Head of caudate nucleus (tissue), 42 donors: ENCODE results near the gene C12orf54.
"Not testable (repeated sequence)": the region's sequence is repeated elsewhere in the genome, so short reads cannot be mapped to it uniquely, and the experiment has no call there.

ENCODE experiments used
- DNase-seq, 42 donors: peaks; one replicate each; pipeline versions ENCODE4 v3.0.0 to v3.0.0-alpha.2; 2020 to 2021; ENCODE audit warnings: mixed read lengths in 7 of 42
- intact Hi-C: fragments of 100-400 bp; cut with DNase I; formaldehyde crosslinking; loops from one replicate; pipeline ENCODE4 v1.15.0; 2022

C12orf54 gene

DNA sequence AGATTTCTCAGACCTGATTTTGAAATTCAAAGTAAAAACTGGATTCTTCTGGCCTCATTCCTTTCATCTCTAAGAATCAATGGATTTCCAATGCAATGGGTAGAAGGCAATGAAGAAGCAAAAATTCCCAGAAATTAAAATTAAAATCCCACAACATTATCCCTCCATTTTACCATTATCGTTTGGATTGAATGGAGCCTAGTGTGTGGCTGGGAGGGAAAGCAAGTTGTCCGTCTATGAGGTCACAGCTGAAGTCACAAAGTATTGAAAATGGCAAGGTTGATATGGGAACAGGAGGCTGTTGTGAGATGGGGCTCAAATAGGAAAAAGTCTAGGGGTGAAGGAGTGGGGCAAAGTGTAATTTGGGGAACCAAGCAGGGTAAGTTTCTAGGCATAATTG is at the start of gene C12orf54:
TSS of gene C12orf54 (plus strand) at position 301 of the 400 bp plus-strand sequence. CDS start 799 bp downstream, outside the sequence.
- intact Hi-C loops = no loop called here

DNA sequence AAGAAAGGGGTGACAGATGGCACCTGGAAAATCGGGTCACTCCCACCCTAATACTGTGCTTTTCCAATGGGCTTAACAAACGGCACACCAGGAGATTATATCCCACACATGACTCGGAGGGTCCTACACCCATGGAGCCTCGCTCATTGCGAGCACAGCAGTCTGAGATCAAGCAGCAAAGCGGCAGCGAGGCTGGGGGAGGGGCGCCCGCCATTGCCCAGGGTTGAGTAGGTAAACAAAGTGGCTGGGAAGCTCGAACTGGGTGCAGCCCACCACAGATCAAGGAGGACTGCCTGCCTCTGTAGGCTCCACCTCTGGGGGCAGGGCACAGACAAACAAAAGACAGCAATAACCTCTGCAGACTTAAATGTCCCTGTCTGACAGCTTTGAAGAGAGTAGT is 48.3 kb upstream of the C12orf54 start:
- intact Hi-C loops, DNase-seq: not testable (repeated sequence)

More for the DNA sequence above, at the start of gene C12orf54:
- no peak for DNase-seq

DNA sequence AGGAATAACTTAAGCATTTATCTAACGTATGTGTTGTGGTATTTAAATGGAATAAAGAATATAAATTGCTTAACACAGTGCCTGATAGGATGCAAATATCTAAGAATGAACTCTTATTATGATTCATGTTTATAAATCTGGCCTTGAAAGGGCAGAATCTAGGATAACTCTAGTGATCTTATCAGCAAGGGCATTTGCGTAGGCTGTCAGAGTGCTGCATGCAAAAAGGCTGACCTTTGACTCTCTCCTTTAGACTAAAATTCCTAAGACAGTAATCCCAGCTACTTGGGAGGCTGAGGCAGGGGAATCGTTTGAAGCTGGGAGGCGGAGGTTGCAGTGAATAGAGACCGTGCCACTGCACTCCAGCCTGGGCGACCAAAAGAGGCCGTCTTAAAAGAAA is 41.2 kb upstream of the C12orf54 start:
- intact Hi-C loops = no loop called here
- DNase-seq = no peak

DNA sequence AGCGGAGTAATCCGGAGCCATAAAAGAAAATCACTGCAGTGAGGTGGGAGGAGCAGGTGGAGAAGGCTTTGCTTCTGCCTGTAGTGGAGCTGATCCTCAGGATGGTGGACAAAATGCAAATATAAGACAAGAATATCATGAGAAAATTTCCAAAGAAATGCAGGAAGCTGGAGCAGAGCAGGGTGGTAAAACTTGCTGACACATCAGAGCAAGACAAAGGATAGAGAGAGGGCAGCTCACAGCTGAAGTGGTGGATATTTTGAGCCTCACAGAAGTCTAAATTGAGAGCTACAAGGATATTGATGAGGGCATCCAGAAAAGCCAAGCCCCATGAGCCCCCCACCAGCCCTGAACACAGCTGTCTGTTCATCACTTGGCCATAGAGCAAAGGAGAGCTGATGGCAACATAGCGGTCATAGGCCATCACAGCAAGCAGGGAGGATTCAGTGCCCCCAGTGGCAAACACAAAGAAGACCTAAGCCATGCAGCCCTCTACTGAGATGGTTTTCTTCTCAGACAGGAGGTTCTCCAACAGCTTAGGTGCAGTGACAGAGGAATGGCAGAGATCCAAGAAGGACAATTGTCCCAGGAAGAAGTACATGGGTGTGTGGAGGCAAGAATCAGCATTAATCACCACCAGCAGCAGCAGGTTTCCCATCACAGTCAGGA is 40.0 kb upstream of the C12orf54 start:
- intact Hi-C loops = no loop called here
- no peak for DNase-seq

DNA sequence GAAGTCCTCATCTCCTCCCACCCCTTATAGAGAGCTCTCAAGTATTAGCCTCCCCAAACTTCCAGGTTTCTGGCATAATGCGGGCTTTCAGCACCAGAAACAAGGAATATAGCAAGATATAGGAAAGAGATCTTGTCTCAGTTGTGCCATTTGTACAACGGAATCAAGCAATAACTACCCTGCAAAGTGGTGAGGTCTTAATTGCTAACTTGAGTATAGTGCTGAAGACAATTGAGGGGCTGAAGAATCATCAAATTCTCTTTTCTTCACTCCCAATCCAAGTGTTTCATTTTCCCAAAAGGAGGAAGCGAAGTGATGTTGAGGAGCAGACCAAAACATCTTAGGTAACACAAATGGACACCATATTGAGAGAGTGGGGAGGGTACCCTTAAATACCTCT is 36.8 kb upstream of the C12orf54 start:
- no peak for DNase-seq
- intact Hi-C loops = no loop called here

DNA sequence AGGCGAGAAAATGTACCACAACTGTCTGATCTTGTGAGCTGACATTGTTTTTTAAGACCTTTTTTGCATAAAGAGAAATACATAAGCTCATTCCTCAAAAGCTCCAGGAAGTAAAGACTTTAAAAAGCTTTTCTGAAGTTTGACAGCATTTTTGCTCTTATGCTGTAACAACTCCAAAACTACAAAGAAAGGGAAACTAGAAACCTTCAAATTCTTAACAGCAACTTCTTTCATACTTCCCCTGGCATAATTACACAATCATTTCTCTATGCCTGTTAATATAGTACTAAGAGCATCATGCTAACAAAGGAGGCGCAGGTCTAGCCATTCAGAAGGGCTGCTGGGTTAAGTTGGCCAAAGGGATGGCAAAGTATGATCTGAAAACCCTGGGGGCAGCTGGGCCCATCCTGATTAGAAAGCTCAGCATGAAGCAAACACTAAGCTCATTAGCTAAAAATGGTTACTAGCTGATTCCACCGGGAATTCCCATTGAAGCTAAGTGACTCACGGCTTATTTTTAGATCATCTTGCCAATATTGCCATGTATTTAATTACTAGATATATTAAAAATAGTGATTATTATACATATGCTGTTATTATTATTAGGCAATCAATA is 36.0 kb upstream of the C12orf54 start:
- DNase-seq = no peak
- intact Hi-C loops = no loop called here

DNA sequence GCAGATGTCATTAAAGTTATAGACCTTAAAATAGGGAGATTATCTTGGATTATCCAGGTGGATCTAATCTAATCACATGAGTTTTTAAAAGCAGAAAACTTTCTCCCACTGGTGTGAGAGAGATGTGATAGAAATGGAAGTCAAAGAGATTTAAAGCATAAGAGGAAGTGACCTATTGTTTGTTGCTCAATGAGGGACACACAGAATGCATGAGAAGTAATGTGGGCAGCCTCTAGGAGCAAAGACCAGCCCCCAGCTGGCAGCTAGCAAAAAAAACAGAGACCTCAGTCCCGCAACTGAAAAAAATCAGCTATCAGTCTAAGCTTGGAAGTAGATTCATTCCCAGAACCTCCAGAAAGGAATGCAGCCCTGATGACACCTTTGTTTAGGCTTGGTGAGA is 34.5 kb upstream of the C12orf54 start:
- intact Hi-C loops = no loop called here
- no peak for DNase-seq

DNA sequence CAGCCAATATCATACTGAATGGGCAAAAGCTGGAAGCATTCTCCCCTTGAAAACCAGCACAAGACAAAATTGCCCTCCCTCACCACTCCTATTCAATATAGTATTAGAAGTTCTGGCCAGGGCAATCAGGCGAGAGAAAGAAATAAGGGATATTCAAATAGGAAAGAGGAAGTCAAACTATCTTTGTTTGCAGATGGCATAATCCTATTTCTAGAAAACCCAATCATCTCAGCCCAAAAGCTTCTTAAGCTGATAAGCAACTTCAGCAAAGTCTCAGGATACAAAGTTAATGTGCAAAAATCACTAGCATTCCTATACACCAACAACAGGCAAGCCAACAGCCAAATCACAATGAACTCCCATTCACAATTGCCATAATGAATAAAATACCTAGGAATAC is 30.9 kb upstream of the C12orf54 start:
- intact Hi-C loops = no loop called here
- DNase-seq = no peak

DNA sequence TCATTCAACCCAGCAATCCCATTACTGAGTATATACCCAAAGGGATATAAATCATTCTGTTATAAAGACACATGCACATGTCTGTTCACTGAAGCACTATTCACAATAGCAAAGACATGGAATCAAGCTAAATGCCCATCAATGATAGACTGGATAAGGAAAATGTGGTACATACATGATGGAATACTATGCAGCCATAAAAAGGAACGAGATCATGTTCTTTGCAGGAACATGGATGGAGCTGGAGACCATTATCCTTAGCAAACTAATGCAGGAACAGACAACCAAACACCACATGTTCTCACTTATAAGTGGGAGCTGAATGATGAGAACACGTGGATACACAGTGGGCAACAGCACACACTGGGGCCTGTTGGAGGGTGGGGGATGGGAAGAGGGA is 29.3 kb upstream of the C12orf54 start:
- intact Hi-C loops, DNase-seq: not testable (repeated sequence)

DNA sequence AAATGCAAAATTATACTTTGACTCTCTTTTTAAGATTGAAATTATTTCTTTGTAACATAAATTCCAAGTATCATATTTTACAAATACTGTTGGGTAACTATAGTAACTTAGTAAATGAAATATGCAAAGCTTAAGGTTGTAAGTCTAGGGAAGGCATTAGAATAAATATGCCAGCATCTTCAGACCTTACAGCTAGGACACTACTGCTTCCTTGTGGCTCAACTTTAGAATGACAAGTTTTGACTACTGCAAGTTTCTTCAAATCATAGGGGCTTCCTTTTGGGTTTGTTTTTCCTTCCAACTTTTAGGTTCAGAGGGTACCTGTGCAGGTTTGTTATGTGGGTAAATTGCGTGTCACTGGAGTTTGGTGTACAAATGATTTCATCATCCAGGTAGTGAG is 27.6 kb upstream of the C12orf54 start:
- intact Hi-C loops = no loop called here
- DNase-seq = no peak

DNA sequence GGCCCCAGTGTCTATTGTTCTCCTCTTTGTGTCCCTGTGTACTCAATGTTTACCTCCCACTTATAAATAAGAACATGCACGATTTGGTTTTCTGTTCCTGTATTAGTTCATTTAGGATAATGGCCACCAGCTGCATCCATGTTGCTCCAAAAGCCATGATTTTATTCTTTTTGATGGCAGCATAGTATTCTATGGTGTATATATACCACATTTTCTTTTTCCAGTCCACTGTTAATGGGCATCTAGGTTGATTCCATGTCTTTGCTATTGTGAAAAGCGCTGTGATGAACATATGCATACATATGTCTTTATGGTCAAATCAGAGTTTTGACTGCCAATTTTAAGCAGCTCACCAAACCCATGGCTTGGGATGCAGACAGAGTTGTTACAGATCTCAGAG is 27.2 kb upstream of the C12orf54 start:
- intact Hi-C loops = no loop called here
- no peak for DNase-seq

DNA sequence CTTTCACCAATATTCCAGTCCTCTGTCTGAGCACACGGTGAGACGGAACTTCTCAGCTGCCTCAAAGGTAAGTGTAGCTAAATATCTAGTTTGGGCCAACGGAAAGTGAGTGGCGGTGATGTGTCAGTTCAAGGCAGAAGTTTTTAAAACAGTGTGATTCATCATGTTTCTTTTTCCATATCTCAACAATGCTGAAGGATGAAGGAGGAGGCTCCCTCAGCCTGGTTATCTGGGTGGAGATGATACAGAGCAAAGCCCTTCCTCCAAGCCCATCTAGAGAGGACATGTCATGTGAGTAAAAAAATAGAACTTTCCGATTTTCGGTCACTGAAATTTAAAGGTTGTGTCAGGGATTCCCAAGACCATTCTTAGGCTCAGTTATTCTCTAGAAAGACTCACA is 23.0 kb upstream of the C12orf54 start:
- intact Hi-C loops = no loop called here
- no peak for DNase-seq

DNA sequence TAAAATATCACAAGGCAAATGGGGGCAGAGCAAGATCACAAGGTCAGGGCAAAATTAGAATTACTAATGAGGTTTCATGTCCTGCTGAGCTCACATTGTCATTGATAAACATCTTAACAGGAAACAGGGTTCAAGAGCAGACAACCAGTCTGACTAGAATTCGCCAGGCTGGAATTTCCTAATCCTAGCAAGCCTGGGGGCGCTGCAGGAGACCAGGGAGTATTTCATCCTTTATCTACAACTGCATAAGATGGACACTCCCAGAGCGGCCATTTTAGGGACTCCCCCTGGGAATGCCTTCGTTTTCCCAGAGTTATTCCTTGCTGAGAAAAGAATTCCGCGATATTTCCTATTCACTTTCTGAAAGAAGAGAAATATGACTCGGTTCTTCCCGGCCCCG is 13.3 kb upstream of the C12orf54 start:
- DNase-seq, intact Hi-C loops: not testable (repeated sequence)

DNA sequence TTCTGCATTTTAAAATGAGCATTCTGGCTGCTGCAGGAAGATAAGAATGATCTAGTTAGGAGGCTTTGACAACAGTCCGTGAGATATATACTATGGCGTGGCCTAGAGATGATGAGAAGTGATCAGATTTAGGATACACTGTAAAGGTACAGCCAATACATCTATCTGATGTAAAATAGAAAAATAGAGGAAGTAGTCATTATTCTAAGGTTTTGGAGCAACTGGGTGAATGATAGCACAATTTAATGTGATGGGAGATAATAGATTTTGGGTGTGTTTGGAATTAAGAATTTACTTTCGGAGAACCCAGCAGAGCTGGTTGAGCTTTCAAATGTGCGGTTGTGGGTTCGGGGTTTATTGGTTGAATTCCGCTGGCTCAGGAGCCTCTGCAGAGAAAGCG is 10.0 kb upstream of the C12orf54 start, which contains the start of gene ANP32D:
TSS of gene ANP32D (plus strand) at position 301 of the 400 bp plus-strand sequence. CDS start 106 bp downstream, outside the sequence.
- DNase-seq = no peak
- intact Hi-C loops = no loop called here

DNA sequence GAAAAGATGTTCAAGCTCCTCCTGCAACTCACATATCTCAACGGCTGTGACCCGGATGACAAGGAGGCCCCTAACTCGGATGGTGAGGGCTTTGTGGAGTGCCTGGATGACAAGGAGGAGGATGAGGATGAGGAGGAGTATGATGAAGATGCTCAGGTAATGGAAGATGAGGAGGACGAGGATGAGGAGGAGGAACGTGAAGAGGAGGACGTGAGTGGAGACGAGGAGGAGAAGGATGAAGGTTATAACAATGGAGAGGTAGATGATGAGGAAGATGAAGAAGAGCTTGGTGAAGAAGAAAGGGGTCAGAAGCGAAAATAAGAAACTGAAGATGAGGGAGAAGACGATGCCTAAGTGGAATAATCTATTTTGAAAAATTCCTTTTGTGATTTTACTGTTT is 9.2 kb upstream of the C12orf54 start:
- no peak for DNase-seq
- intact Hi-C loops = no loop called here

DNA sequence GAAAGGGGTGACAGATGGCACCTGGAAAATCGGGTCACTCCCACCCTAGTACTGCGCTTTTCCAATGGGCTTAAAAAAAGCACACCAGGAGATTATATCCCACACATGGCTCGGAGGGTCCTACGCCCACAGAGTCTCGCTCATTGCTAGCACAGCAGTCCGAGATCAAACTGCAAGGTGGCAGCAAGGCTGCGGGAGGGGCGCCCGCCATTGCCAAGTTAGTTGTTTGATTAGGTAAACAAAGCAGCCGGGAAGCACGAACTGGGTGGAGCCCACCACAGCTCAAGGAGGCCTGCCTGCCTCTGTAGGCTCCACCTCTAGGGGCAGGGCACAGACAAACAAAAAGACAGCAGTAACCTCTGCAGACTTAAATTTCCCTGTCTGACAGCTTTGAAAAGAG is 7.8 kb upstream of the C12orf54 start:
- DNase-seq, intact Hi-C loops: not testable (repeated sequence)

DNA sequence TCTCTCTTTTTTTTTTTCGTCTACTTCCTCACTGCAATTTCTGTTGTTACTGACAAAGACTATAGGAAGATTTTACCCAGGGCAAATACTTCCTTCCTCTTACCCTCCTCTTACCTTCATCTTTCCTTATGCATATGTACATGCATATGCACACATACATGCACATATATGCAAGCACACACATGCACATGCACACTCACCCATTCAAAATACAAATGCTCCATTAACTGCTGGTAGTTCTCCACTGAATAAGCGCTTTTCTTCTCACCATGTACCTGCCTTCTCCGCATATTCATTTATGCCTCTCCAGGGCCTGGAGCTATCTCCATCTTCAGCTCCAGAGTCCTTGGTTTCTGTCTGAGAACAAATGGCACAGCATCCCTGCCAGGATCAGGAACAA is 632 bp downstream of the C12orf54 start:
- intact Hi-C loops = no loop called here
- DNase-seq = no peak

DNA sequence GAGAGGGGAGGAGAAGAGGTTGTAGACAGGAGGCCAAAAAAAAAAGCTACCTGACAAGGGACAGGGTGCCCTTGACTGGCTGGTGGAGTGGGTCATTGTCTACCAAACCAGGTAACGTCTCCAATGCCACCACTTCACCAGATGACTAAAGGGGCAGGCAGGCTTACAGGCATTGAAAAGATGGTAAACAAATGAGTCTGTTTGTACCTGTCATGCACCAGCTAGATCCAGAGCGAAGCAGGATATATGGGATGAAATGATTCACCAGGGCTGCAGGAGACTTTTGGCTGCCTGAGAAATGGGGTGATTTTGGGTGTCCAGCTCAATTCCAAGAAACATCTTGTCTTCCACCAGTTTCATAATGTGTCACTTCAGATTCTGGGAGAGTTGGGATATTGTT is 4.0 kb downstream of the C12orf54 start:
- intact Hi-C loops = no loop called here
- DNase-seq = no peak

DNA sequence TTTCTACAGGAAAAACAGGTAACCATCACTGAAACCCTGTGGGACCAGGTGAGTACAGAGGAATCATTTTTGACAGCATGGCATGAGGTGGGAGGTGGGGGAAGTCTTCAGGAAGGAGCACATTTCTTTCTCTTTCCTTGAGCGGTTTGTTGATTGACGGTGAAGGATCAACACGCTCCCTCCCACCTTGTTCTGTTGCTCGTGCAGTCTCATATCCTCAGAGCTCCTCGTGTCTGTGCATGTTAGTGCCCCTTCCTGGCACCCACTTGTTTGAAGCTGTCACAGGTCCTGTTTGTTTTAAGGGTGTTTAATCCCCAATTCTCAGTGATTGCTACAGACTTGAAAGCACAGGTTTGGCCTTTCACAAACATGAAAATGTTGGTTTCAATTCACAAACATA is 4.4 kb downstream of the C12orf54 start:
- intact Hi-C loops = no loop called here
- no peak for DNase-seq

DNA sequence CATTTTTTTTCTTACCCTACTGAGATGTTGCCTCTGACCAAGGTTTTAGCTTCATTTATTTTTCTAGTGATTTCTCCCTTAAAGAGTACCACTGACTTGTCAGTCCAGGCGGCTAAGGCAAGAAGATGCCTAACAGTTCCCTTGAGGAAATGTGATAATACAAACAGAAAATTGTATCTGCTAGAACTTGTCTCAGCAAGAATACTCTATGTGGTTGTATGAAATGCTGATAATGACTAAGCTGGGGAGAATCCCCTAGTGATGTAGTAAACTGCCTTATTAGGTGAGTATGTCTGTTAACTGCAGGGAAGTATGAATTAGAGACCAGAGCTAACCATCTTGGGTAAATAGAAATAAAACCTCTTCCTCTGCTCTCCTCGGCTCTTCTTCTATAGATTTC is 6.7 kb downstream of the C12orf54 start:
- intact Hi-C loops = no loop called here
- no peak for DNase-seq

DNA sequence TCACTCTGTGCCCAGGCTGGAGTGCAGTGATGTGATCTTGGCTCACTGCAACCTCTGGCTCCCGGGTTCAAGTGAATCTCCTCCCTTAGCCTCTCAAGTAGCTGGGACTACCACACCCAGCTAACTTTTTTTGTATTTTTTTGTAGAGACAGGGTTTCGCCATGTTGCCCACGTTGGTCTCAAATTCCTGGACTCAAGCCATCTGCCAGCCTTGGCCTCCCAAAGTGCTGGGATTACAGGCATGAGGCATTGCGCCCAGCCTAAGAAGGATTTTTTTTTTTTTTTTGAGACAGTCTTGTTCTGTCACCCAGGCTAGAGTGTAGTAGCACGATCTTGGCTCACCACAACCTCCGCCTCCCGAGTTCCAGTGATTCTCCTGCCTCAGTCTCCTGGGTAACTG is 7.2 kb downstream of the C12orf54 start:
- DNase-seq, intact Hi-C loops: not testable (repeated sequence)
